K562 (cell line): ENCODE results near the gene CC2D2B. TPM values are rescaled to one million over a fixed set of nuclear protein-coding genes. Genes with fewer than 3 reads are reported as not detected.
A peak's percentile ranks its signal among the peaks of the same experiment; 100 is the strongest.

Experiments
- ATAC-seq: fragments of 200-7000 bp; cut with Tn5 transposase; 3 replicates; pipeline ENCODE4 v1.9.1; 2020; ENCODE audit warnings: moderate library complexity
- BruUV-seq: library from RNA; stranded (reverse); fragments of 400-500 nt; replicated peaks from 2 replicates; lab custom pipeline; 2021; lab: Mats Ljungman, UMichigan
- CTCF ChIA-PET: fragments of 300-600 bp; formaldehyde crosslinking; extraction: SDS; loops from one replicate; lab custom pipeline; 2021; ENCODE audit warnings: low intra/inter-chr PET ratio; lab: Yijun Ruan, JAX
- POLR2A ChIA-PET: fragments of 300-600, 350-650 bp; sonication (Branson Sonifier 250); formaldehyde crosslinking; extraction: SDS; loops from one replicate; lab custom pipeline; 2021; ENCODE audit warnings: antibody characterized with exemption, inconsistent platforms; lab: Yijun Ruan, JAX
- DNase-seq, 4 experiments: peaks; one replicate each; pipeline versions ENCODE4 v3.0.0 to v3.0.0-alpha.2; 2011 to 2018; ENCODE audit warnings: low spot score in 3 of 4, mixed read lengths in 3 of 4; ENCODE audit errors: extremely low read depth in 1 of 4
- FAIRE-seq: peaks from 2 replicates; lab custom pipeline; 2011; peaks lifted over from hg19 to GRCh38; lab: Jason Lieb, UNC
- H2AFZ ChIP-seq: 2 replicates; pipeline ENCODE4 v1.6.0; 2011; ENCODE audit warnings: low read depth, low read length, control low read depth, inconsistent platforms
- H3K27ac ChIP-seq: fragments of 200-600 bp; 3 replicates; pipeline ENCODE4 v1.8.0; 2011; ENCODE audit warnings: low read depth, mild to moderate bottlenecking, control low read depth, inconsistent platforms, low read length, moderate library complexity, mixed read lengths; ENCODE audit errors: extremely low read depth
- H3K27me3 ChIP-seq, 2 experiments: fragments of 300-600 bp in 1 of 2; 2 replicates in 1 of 2; 3 replicates in 1 of 2; pipeline versions ENCODE4 v1.6.0 to v1.8.0; 2011; ENCODE audit warnings: inconsistent platforms in 2 of 2, low read length in 2 of 2, mild to moderate bottlenecking in 1 of 2, mixed read lengths in 1 of 2, moderate library complexity in 1 of 2; ENCODE audit not compliant: control insufficient read depth in 2 of 2, insufficient read depth in 2 of 2
- H3K36me3 ChIP-seq: fragments of 300-600 bp; 3 replicates; pipeline ENCODE4 v1.8.0; 2011; ENCODE audit warnings: mild to moderate bottlenecking, low read length, inconsistent platforms; ENCODE audit not compliant: control insufficient read depth, insufficient read depth
- H3K4me1 ChIP-seq, 2 experiments: fragments of 200-600 bp in 1 of 2; replicated peaks in 1 of 2; 2 replicates in 1 of 2; 3 replicates in 1 of 2; pipeline versions ENCODE4 v1.5.1 to v1.8.0; 2011; ENCODE audit warnings: inconsistent platforms in 2 of 2, low read length in 2 of 2, mild to moderate bottlenecking in 1 of 2, mixed read lengths in 1 of 2, moderate library complexity in 1 of 2; ENCODE audit not compliant: control insufficient read depth in 2 of 2, insufficient read depth in 2 of 2
- H3K4me2 ChIP-seq: 2 replicates; pipeline ENCODE4 v1.6.1; 2011; ENCODE audit warnings: low read length, control low read depth, inconsistent platforms, mixed read lengths; ENCODE audit not compliant: insufficient read depth
- H3K4me3 ChIP-seq: fragments of 200-600 bp; sonication (generic), shearing (Covaris generic); 2 replicates; pipeline ENCODE4 v1.5.1; 2016; ENCODE audit warnings: control low read depth, inconsistent platforms
- H3K79me2 ChIP-seq: fragments of 200-600 bp; 3 replicates; pipeline ENCODE4 v1.8.0; 2011; ENCODE audit warnings: low read length, inconsistent platforms; ENCODE audit not compliant: control insufficient read depth, insufficient read depth
- H3K9ac ChIP-seq, 2 experiments: 2 replicates each; pipeline versions ENCODE4 v1.6.0 to v1.6.1; 2011; ENCODE audit warnings: low read depth in 2 of 2, low read length in 2 of 2, control low read depth in 1 of 2, inconsistent platforms in 1 of 2, mild to moderate bottlenecking in 1 of 2, mixed read lengths in 1 of 2; ENCODE audit not compliant: insufficient read depth in 1 of 2
- H3K9me1 ChIP-seq: one replicate; pipeline ENCODE4 v1.6.0; 2011; ENCODE audit warnings: inconsistent platforms, mild to moderate bottlenecking, low read length, moderate library complexity; ENCODE audit not compliant: control insufficient read depth, insufficient read depth
- H3K9me3 ChIP-seq: replicated peaks from 2 replicates; pipeline ENCODE4 v1.5.1; 2011; ENCODE audit warnings: low read depth, low read length, inconsistent platforms; ENCODE audit not compliant: control insufficient read depth, insufficient read depth
- H4K20me1 ChIP-seq: replicated peaks from 2 replicates; pipeline ENCODE4 v1.6.1; 2011; ENCODE audit warnings: low read length, inconsistent platforms, mixed read lengths; ENCODE audit not compliant: control insufficient read depth, insufficient read depth
- FOXK2 ChIP-seq, 2 experiments: fragments of 450-650 bp; IDR thresholded peaks in 1 of 2; conservative IDR thresholded peaks in 1 of 2; 2 replicates each; pipeline ENCODE4 v1.6.1; 2016; ENCODE audit warnings: low read depth in 2 of 2, mild to moderate bottlenecking in 1 of 2
- GATAD2A ChIP-seq: fragments of 450-650 bp; IDR thresholded peaks from 2 replicates; pipeline ENCODE4 v1.6.1; 2017
- HDAC1 ChIP-seq, 2 experiments: fragments of 450-650 bp; IDR thresholded peaks; 2 replicates each; pipeline ENCODE4 v1.6.1; 2016 to 2017; ENCODE audit warnings: inconsistent platforms in 1 of 2, mild to moderate bottlenecking in 1 of 2, moderate library complexity in 1 of 2
- KAT2B ChIP-seq: IDR thresholded peaks from one replicate; pipeline ENCODE4 v1.6.1; 2012; ENCODE audit warnings: low read depth, mild to moderate bottlenecking, control low read depth, inconsistent platforms, low read length, moderate library complexity
- KLF1 ChIP-seq: fragments of 450-650 bp; IDR thresholded peaks from 2 replicates; pipeline ENCODE4 v1.6.1; 2016; ENCODE audit warnings: missing genetic modification characterization, missing compliant biosample characterization
- MYC ChIP-seq, 2 experiments: fragments of 250-450 bp in 1 of 2; sonication (Bioruptor Pico) in 1 of 2; IDR thresholded peaks; 2 replicates each; pipeline versions ENCODE4 v1.5.1 to v1.6.1; 2012 to 2021; ENCODE audit warnings: low read depth in 2 of 2, borderline replicate concordance in 1 of 2, improper control_type of control experiment in 1 of 2, low read length in 1 of 2, mild to moderate bottlenecking in 1 of 2, moderate library complexity in 1 of 2
- RFX1 ChIP-seq: fragments of 450-650 bp; IDR thresholded peaks from 2 replicates; pipeline ENCODE4 v1.6.1; 2016; ENCODE audit warnings: mild to moderate bottlenecking, moderate library complexity
- SMAD4 ChIP-seq: fragments of 250-450 bp; sonication (Bioruptor Pico); conservative IDR thresholded peaks from 2 replicates; pipeline ENCODE4 v1.8.0; 2021; ENCODE audit warnings: inconsistent platforms, mild to moderate bottlenecking, moderate library complexity
- YY1 ChIP-seq, 3 experiments: IDR thresholded peaks; 2 replicates each; pipeline ENCODE4 v1.6.1; 2011; ENCODE audit warnings: low read length in 2 of 3, mild to moderate bottlenecking in 2 of 3, moderate library complexity in 2 of 3, borderline replicate concordance in 1 of 3, control low read depth in 1 of 3, low read depth in 1 of 3; ENCODE audit not compliant: insufficient read depth in 3 of 3, insufficient replicate concordance in 2 of 3, control insufficient read depth in 1 of 3, insufficient read length in 1 of 3; ENCODE audit errors: extremely low read depth in 1 of 3
- ZC3H8 ChIP-seq: fragments of 450-650 bp; IDR thresholded peaks from 2 replicates; pipeline ENCODE4 v1.6.1; 2017
- ZNF232 ChIP-seq: sonication (generic); formaldehyde crosslinking; IDR thresholded peaks from 2 replicates; pipeline ENCODE4 v1.8.0; 2022; ENCODE audit warnings: mild to moderate bottlenecking, missing genetic modification reagents
- ZNF282 ChIP-seq: sonication (generic); formaldehyde crosslinking; IDR thresholded peaks from 2 replicates; pipeline ENCODE4 v1.8.1; 2023; ENCODE audit warnings: missing genetic modification reagents
- ZNF696 ChIP-seq: fragments of 250-450 bp; sonication (Bioruptor Pico); conservative IDR thresholded peaks from 2 replicates; pipeline ENCODE4 v1.4.0; 2020; ENCODE audit warnings: mild to moderate bottlenecking, moderate library complexity
- WGBS: fragments of 100-300 bp; shearing (Covaris generic); methylation state at CpG from one replicate; pipeline ENCODE4 v1.1.6; 2016; ENCODE audit warnings: low coverage, mixed read lengths; ENCODE audit not compliant: insufficient coverage; ENCODE audit errors: missing lambda C conversion rate; 5-methylcytosine and 5-hydroxymethylcytosine counted together
- in situ Hi-C: fragments of 300-500 bp; cut with MboI; formaldehyde crosslinking; loops from 4 replicates; pipeline ENCODE4 v1.15.0; 2018; ENCODE audit warnings: inconsistent platforms, mixed read lengths
- intact Hi-C: fragments of 100-400 bp; cut with micrococcal nuclease; formaldehyde crosslinking; loops from 2 replicates; pipeline ENCODE4 v1.14.2; 2022
- polyA plus RNA-seq, 8 experiments: library from polyadenylated mRNA; depleted of rRNA in 4 of 8; stranded (reverse) in 5 of 8; unstranded in 3 of 8; fragments of >200 nt; fragmentation: Nextera tagmentation in 2 of 8; fragmentation: Illumina TruSeq in 1 of 8; extraction: Ambion mirVana in 2 of 8; extraction: Trizol in 1 of 8; gene quantifications; 2 replicates each; pipeline versions ENCODE4 v1.2.1 to v1.2.3, GENCODE V29; 2011 to 2014; ENCODE audit warnings: inconsistent platforms in 1 of 8, missing spikeins in 1 of 8
- total RNA-seq, 7 experiments: library from RNA; depleted of rRNA in 6 of 7; stranded (reverse); fragments of >200 nt in 6 of 7; fragmentation: Illumina TruSeq in 2 of 7; extraction: Trizol in 2 of 7; gene quantifications; 2 replicates each; pipeline versions ENCODE4 v1.2.1 to v1.2.3, GENCODE V29; 2011 to 2021; ENCODE audit warnings: low replicate concordance in 1 of 7
- TF ChIP-seq, protein P1 (sequence below): fragments of 450-650 bp; formaldehyde crosslinking; conservative IDR thresholded peaks from 2 replicates; pipeline ENCODE4 v1.4.0; 2022; ENCODE audit warnings: mild to moderate bottlenecking, missing genetic modification characterization
- TF ChIP-seq, protein P2 (sequence below): fragments of 250-450 bp; sonication (Bioruptor Pico); IDR thresholded peaks from 2 replicates; pipeline ENCODE4 v1.5.0; 2021; ENCODE audit warnings: mild to moderate bottlenecking, borderline replicate concordance
- TF ChIP-seq, protein P3 (sequence below): fragments of 250-450 bp; sonication (Bioruptor Pico); IDR thresholded peaks from 2 replicates; pipeline ENCODE4 v1.4.0; 2020; ENCODE audit warnings: mild to moderate bottlenecking, moderate library complexity

The CC2D2B gene
- total and polyA plus RNA-seq, 9 of the 15 experiments (the other 6 are each of a cell fraction or from before 2014, with no cell fraction given) = 0.10 to 0.34 (median 0.20) TPM; not detected in 5

DNA sequence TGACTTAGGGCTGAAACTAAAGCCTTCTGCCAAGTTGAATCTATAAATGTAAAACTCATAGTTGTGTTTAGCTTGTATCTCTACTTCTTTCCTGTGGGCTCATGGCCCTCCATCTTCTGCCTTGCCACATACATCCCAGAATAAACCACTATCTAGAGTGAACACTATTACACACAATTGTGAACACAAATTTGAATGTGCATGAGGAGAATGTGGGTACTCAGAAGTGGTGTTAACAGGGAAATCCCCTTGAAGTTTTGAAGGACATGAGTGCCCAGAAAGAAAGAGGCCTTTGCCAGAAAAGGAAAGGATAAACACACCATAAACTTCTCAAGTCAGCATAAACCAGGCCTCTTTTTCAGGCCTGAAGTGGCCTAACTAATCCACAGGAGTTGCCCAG lies 115.4 kb downstream of the CC2D2B start (continued):
- TF ChIP-seq, protein P1, sequence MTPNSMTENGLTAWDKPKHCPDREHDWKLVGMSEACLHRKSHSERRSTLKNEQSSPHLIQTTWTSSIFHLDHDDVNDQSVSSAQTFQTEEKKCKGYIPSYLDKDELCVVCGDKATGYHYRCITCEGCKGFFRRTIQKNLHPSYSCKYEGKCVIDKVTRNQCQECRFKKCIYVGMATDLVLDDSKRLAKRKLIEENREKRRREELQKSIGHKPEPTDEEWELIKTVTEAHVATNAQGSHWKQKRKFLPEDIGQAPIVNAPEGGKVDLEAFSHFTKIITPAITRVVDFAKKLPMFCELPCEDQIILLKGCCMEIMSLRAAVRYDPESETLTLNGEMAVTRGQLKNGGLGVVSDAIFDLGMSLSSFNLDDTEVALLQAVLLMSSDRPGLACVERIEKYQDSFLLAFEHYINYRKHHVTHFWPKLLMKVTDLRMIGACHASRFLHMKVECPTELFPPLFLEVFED (CRISPR knock-in tag) = no peak
- TF ChIP-seq, protein P2, sequence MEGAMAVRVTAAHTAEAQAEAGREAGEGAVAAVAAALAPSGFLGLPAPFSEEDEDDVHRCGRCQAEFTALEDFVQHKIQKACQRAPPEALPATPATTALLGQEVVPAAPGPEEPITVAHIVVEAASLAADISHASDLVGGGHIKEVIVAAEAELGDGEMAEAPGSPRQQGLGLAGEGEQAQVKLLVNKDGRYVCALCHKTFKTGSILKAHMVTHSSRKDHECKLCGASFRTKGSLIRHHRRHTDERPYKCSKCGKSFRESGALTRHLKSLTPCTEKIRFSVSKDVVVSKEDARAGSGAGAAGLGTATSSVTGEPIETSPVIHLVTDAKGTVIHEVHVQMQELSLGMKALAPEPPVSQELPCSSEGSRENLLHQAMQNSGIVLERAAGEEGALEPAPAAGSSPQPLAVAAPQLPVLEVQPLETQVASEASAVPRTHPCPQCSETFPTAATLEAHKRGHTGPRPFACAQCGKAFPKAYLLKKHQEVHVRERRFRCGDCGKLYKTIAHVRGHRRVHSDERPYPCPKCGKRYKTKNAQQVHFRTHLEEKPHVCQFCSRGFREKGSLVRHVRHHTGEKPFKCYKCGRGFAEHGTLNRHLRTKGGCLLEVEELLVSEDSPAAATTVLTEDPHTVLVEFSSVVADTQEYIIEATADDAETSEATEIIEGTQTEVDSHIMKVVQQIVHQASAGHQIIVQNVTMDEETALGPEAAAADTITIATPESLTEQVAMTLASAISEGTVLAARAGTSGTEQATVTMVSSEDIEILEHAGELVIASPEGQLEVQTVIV (CRISPR knock-in tag) = no peak
- TF ChIP-seq HDAC1 (IDR thresholded peaks at IDR 0.05) = no peak
- no peak for TF ChIP-seq GATAD2A
- no peak for TF ChIP-seq ZNF282 (CRISPR knock-in tag)
- TF ChIP-seq RFX1 = no peak

DNA sequence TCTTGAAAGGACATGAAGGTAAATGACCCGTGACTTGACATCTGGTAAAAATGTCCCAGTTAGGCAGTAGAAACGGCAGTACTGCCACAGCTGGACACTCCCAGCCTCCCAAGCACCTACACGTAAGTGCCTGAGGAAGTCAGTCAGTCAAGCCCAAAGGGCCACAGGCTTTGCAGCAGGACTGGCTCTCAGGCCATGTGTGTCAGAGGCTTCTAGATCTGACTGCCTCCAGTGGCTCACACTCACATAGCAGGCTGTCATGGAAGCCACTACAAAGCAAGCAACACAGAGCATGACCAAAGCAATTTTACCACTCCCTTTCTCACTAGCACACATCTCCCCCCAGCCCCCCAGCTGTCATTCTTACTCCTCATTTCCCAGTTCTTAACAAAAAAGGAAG lies 117.8 kb downstream of the CC2D2B start:
- Histone ChIP-seq H3K4me1 (peaks cover 4 to 12% of the 10 kb centered on the region in 2 experiments; a peak in 4 of 5 replicates), H3K79me2 (no peaks in the 10 kb centered on the region), H3K9me1 (no peaks in the 10 kb centered on the region), H2AFZ (peak overlapping the region; percentile 56; the same call in 1 of the 2 replicates), H3K9me3 (no peaks in the 10 kb centered on the region), H3K4me2 (no peak overlapping the region), H3K27ac (no peak overlapping the region; the same call in 2 of the 3 replicates), H3K27me3 (no peaks in the 10 kb centered on the region), H4K20me1 (no peaks in the 10 kb centered on the region), H3K36me3 (no peaks in the 10 kb centered on the region), H3K4me3 (no peak overlapping the region), H3K9ac (no peak overlapping the region)
- CTCF ChIA-PET = no interaction called here
- ATAC-seq = peak; percentile 98
- peak; percentile 65 for FAIRE-seq
- DNase-seq = peak in 3 of 4 experiments; percentile 17 to 59 (median 36)
- 28% methylated on average over 2 of the region's 3 CpGs for WGBS
- POLR2A ChIA-PET = no interaction called here
- intact Hi-C loops = no loop called here
- no TSS peak for BruUV-seq
- in situ Hi-C loops = no loop called here
- TF ChIP-seq, protein P3, sequence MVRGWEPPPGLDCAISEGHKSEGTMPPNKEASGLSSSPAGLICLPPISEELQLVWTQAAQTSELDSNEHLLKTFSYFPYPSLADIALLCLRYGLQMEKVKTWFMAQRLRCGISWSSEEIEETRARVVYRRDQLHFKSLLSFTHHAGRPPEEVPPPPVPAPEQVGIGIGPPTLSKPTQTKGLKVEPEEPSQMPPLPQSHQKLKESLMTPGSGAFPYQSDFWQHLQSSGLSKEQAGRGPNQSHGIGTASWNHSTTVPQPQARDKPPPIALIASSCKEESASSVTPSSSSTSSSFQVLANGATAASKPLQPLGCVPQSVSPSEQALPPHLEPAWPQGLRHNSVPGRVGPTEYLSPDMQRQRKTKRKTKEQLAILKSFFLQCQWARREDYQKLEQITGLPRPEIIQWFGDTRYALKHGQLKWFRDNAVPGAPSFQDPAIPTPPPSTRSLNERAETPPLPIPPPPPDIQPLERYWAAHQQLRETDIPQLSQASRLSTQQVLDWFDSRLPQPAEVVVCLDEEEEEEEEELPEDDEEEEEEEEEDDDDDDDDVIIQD (CRISPR knock-in tag) = no peak
- TF ChIP-seq YY1 (IDR thresholded peaks at IDR 0.05; ENCODE audit: borderline replicate concordance in 1 of 3, control insufficient read depth in 1 of 3, extremely low read depth in 1 of 3, insufficient read depth in 3 of 3, insufficient read length in 1 of 3, insufficient replicate concordance in 2 of 3, low read depth in 1 of 3, low read length in 2 of 3) (peak in 1 of 3 experiments; percentile 22), FOXK2 (conservative IDR thresholded peaks at IDR 0.05 in 1 of 2, IDR thresholded peaks at IDR 0.05 in 1 of 2; ENCODE audit: low read depth in 2 of 2) (no peak), KAT2B (no peak), SMAD4 (CRISPR knock-in tag) (no peak), ZNF696 (CRISPR knock-in tag) (no peak), KLF1 (tag) (no peak), ZC3H8 (no peak), MYC (IDR thresholded peaks at IDR 0.05; ENCODE audit: low read depth, low read length) (peak; percentile 29; the same call in 1 of the 2 replicates), MYC (CRISPR knock-in tag; IDR thresholded peaks at IDR 0.05; ENCODE audit: borderline replicate concordance, low read depth) (no peak), ZNF232 (CRISPR knock-in tag) (no peak)
